Suppressor macrophage treated with lipopolysaccharide for 4 hours (primary cell): ENCODE data around the gene SCAPER.
"Not testable (repeated sequence)": the region's sequence is repeated elsewhere in the genome, so short reads cannot be mapped to it uniquely, and the experiment has no call there.

Experiments used
- DNase-seq: peaks from one replicate; pipeline ENCODE4 v3.0.0-alpha.2; 2020

The SCAPER gene

DNA sequence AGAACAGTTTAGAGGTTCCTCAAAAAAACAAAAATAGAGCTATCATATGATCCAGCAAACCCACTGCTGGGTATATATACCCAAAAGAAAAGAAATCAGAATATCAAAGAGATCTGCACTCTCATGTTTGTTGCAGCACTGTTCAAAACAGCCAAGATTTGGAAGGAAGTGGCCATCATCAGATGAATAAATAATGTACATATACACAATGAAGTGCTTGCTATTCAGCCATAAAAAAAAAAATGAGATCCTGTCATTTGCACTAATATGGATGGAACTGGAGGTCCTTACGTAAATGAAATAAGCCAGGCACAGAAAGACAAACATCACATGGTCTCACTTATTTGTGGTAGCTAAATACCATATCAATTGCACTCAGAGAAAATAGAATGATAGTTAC is 58.4 kb downstream of the SCAPER start:
- DNase-seq, result no peak

- no peak for DNase-seq
These were observed 61.0 kb downstream of the SCAPER start for GRCh38 chr15:76844096-76844495.

DNA sequence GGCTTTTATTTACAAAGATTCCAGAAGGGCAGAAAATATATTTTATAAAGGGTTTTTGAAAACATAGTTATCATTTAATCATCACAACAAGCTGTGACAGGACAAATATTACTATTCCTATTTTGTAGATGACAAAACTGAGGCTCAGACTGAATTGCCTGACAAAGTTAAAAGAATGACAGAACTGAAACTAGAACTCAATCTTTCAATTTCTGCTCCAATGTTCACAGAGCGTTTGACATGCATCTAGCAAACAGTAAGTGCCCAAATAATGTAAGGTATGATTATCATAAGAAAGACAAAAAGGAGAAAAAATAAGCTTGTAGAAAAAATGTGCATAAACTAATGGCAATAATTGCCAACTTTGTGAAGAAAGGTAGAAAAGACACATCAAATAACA is 61.9 kb downstream of the SCAPER start:
- no peak for DNase-seq

GRCh38 chr15:76840830-76841460 is 64.2 kb downstream of the SCAPER start:
- DNase-seq, result peak; percentile 21

DNA sequence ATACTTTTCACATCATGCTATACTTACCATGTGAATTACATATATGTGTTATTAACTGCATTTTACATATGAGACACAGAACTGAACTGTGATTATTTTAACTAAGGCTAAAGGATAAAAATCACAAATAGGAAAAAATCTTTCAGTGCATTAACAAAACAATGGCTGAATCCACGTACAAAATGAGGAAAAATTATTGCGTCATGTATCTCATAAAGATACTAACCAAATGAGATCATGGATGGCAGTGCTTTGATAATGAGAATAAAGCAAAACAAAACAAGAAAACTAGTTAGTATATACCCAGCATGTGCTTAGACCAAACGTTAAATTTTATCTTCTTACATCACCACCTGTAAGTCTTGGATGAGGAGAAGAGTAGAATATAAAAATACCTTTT is 66.0 kb downstream of the SCAPER start:
- no peak for DNase-seq

DNA sequence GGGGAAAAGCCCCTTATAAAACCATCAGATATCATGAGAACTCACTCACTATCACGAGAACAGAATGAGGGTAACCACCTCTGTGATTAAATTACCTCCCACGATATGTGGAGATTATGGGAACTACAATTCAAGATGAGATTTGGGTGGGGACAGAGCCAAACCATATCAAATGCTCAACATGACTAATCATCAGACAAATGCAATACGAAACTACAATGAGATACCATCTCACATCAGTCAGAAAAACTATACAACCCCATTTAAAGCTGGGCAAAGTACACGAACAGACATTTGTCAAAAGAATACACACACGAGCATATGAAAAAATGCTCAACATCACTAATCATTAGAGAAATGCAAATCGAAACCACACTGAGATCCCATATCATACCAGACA is 67.7 kb downstream of the SCAPER start:
- DNase-seq, result no peak

- no peak for DNase-seq
These were observed 75.2 kb downstream of the SCAPER start for GRCh38 chr15:76829939-76830338.

- no peak for DNase-seq
These were observed 81.2 kb downstream of the SCAPER start for GRCh38 chr15:76823890-76824289.

GRCh38 chr15:76823303-76823702 is 81.8 kb downstream of the SCAPER start:
- no peak for DNase-seq

- not testable (repeated sequence) for DNase-seq
These were observed 86.2 kb downstream of the SCAPER start for GRCh38 chr15:76818926-76819325.

- DNase-seq, result no peak
These were observed 89.7 kb downstream of the SCAPER start for GRCh38 chr15:76815421-76815820.

- DNase-seq, result no peak
These were observed 92.8 kb downstream of the SCAPER start for GRCh38 chr15:76812381-76812780.

DNA sequence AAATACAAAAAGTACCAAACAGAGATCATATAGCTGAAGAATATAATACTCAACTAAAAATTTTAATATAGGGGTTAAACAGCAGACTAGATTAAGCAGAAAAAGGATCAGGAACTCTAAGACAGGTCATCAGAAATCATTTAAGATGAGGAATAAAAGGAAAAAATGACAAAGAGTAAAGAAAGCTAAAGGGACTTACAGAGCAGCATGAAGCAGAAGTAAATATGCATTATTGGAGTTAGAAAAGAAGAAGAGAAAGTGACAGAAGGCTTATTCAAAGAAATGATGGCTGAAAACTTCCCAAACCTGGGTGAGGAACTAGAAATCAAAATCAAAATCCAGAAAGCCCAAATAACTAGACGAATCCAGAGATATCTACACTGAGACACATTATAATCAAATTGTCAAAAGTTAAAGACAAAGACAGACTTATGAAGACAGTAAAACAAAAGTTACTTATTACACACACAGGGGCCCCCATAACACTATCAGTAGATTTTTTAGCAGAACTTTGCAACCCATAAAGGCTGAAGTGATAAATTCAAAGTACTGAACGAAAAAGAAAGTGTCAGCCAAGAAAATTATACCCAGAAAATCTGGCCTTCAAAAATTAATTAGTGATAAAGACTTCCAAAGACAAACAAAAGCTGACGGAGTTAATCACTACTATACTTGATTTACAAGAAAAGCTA is 95.6 kb downstream of the SCAPER start:
- peak; percentile 48 for DNase-seq

DNA sequence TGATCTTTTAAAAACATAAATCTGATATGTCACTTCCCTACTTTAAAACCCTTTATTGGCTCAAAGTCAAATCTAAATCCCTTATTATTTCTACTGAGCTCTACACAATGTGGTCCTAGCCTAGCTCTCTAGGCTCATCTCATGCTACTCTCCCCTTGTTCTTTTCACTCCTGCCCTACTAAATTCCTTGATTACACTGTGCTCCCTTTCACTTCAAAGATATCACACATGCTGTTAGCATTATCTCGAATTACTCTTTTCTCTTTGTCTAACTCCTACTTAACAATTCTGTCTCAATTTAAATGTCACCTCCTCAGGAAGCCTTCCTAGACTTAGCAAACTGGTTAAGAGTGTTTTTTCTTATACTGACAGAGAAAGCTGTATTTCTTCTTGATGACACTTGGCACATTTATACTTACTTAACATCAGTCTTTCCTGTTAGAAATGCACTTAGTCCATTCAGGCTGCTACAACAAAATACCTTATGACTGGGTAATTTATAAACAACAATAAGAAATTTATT is 102.0 kb downstream of the SCAPER start:
- no peak for DNase-seq

DNA sequence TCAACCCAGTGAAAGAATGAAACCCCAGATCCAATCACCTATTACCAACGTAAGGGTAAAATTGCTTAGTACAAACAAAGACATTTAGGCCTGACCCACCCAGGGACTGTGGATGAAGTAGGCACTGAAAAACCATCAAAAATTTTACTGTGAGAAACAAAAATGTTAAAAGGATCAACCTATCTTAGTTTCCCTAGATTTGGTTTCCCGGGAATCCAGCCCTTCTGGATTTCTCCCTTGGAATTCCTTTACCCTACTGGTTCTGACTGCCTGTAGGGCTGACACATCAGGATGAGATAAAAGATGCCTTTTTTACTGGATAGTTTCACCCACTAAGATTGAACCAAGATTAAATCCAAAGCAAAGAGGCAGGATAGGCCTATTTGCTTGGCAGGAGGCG is 102.7 kb downstream of the SCAPER start:
- no peak for DNase-seq

DNA sequence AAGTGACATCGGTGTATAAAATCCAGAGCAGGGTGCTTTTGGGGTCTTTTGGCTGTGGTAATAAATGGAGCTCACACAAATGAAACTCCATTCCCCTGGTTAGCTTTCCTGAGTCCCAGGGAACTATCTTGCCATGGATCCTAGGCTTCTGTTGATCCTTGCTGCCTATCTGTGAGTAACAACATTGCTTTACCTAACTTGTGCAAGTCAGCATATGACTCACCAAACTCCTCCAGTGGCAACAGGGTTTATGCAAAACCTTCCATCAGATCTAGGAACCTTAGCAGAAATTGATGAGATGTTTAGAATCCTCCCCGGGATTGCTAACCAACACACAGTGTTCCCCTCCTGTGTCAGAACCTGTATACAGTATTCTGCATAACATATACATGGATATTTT is 105.4 kb downstream of the SCAPER start:
- peak; percentile 25 for DNase-seq

- no peak for DNase-seq
These were observed 109.9 kb downstream of the SCAPER start for GRCh38 chr15:76795217-76795616.

GRCh38 chr15:76793162-76793561 is 112.0 kb downstream of the SCAPER start:
- no peak for DNase-seq

DNA sequence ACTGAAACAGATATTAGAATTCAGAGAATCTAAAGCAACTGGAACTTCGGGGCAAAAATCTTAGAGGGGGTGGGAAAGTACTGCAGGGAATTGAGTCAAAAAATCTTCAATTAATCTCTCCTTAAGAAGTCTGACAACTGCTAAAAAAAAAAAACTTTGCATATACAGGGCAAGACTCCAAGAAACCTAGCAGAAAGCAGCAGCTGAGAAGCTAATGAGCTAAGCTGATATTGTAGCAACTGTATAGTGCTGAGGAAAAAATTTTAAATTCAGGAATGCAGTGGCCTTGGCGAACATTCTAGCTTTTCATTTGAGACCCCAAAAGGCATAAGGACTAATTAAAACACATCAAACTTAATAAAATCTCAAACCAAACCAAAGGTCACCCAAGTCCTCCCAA is 113.6 kb downstream of the SCAPER start:
- no peak for DNase-seq

GRCh38 chr15:76787273-76787672 is 117.9 kb downstream of the SCAPER start:
- DNase-seq, result no peak

- no peak for DNase-seq
These were observed 128.2 kb downstream of the SCAPER start for GRCh38 chr15:76776969-76777368.

DNA sequence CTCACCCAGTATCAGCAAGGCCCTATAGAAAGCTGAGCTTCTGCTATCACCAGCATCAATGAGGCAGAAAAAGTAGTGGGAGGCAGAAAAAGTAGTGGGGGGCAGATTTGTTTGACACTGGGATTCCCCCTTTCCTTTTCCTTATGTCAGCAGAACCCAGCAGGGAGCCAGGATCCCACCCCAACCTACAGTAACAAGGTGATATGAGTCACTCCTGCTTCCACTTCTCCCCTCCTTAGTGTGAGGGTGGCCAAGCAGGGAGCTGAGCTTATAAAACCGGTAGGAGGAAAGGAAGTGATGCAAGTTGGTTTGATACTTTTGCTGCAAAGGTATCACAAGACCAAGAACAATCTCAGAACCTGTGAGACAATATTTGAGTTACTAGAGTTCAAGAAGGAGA is 128.7 kb downstream of the SCAPER start:
- DNase-seq, result no peak

- DNase-seq, result no peak
These were observed 131.9 kb downstream of the SCAPER start for GRCh38 chr15:76773234-76773633.

GRCh38 chr15:76772776-76773175 is 132.4 kb downstream of the SCAPER start:
- no peak for DNase-seq

DNA sequence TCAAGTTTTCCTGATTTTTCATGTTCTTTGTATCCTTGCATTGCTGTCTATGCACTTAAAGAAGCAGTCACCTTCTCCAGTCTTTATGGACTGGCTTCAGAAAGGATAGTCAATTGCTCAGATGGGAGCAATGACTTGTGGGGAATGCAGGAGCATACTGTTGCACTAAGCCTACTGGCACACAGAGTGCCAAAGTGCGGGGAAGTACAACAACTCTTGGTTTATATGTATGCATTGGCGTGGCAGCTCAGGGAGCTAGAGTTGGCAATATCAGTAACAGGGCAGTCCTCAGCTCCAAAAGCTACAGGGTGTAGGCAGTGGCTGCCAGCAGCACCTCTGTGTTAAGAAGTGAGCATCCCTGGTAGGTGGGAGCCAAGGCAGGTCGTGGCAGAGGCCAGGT is 141.1 kb downstream of the SCAPER start:
- DNase-seq, result no peak
